Measurements from ENCODE around the gene MAPT.
"Not testable (repeated sequence)": the region's sequence is repeated elsewhere in the genome, so short reads cannot be mapped to it uniquely, and the experiment has no call there.

The MAPT gene

DNA sequence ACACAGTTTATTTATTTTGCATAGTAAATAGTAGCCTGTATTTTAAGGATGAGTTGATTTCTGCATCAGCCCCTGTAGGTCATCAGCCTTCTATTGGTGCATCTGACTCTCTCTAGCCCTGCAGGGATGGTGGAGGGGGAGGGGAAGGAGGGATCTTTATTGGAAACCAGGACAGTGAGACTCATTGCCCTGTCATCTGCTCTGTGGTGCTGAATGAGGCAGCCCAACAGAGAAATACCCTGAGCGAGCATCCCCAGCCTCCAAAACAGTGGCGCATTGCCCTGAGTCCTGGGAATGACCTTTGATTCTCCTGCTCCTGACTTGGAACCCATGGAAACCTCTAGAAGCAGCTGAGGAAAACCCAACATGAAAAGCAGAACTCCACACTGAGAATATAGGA lies 59.2 kb downstream of the MAPT start:
- Histone ChIP-seq H3K36me3 (no peaks in the 10 kb centered on the region), H3K9me3 (no peaks in the 10 kb centered on the region), H3K27ac (no peak overlapping the region), H3K4me1 (peaks cover 0 to 10% (median 6%) of the 10 kb centered on the region in 4 donors), H3K4me3 (no peak overlapping the region), H3K27me3 (peaks cover 0 to 33% of the 10 kb centered on the region in 2 donors)
- intact Hi-C loops (cut with DNase I; ENCODE audit: low total_unique reads): no loop called here
- no peak for DNase-seq
- TF ChIP-seq CTCF (IDR thresholded peaks at IDR 0.05): no peak

- H3K4me3 ChIP-seq: no peak overlapping the region
- TF ChIP-seq CTCF (IDR thresholded peaks at IDR 0.05): no peak
- no peak for DNase-seq
- no peaks in the 10 kb centered on the region for H3K36me3 ChIP-seq
- peaks cover 0 to 30% of the 10 kb centered on the region in 2 donors for H3K27me3 ChIP-seq
- H3K4me1 ChIP-seq: no peaks in the 10 kb centered on the region
- no peak overlapping the region for H3K27ac ChIP-seq
- no peaks in the 10 kb centered on the region for H3K9me3 ChIP-seq
- intact Hi-C loops (cut with DNase I; ENCODE audit: low total_unique reads): no loop called here
Measured at GRCh38 chr17:45954914-45955313, 60.6 kb downstream of the MAPT start.

DNA sequence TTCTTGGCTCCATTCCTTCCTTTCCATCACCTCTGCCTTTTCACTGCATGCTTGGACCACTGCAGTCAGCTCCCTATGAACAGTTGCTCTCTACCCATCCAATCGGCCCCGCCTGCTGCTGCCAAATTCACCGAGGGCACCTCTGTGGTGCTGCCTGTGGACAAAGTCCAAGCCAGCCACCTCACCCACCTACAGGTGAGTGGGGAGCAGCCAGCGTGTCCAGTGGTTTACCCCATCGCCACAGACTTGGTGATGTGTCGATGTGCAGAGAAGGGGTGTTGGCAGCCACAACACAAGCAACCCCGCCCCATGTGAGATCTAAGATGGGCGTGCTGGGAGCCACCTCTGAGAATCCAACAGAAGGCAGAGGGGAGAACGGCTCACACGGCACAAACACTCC lies 61.0 kb downstream of the MAPT start:
- Histone ChIP-seq H3K27me3 (peaks cover 0 to 26% of the 10 kb centered on the region in 2 donors), H3K4me1 (no peaks in the 10 kb centered on the region), H3K36me3 (no peaks in the 10 kb centered on the region), H3K9me3 (no peaks in the 10 kb centered on the region), H3K27ac (no peak overlapping the region), H3K4me3 (no peak overlapping the region)
- intact Hi-C loops (cut with DNase I; ENCODE audit: low total_unique reads): no loop called here
- TF ChIP-seq CTCF (IDR thresholded peaks at IDR 0.05): no peak
- no peak for DNase-seq

- H3K9me3 ChIP-seq: no peaks in the 10 kb centered on the region
- no peak for TF ChIP-seq CTCF (IDR thresholded peaks at IDR 0.05)
- H3K4me3 ChIP-seq: no peak overlapping the region
- H3K27me3 ChIP-seq: peaks cover 0 to 26% of the 10 kb centered on the region in 2 donors
- no peak overlapping the region for H3K27ac ChIP-seq
- no peak for DNase-seq
- H3K36me3 ChIP-seq: no peaks in the 10 kb centered on the region
- H3K4me1 ChIP-seq: no peaks in the 10 kb centered on the region
- intact Hi-C loops (cut with DNase I; ENCODE audit: low total_unique reads): no loop called here
Measured at GRCh38 chr17:45956090-45956489, 61.7 kb downstream of the MAPT start.

- H3K27ac ChIP-seq; intact Hi-C loops (cut with DNase I; ENCODE audit: low total_unique reads); H3K9me3 ChIP-seq; H3K4me3 ChIP-seq; H3K36me3 ChIP-seq; DNase-seq; H3K4me1 ChIP-seq: not testable (repeated sequence)
- H3K27me3 ChIP-seq: peaks cover 0 to 21% of the 10 kb centered on the region in 2 donors
Measured at GRCh38 chr17:45956746-45957145, 62.4 kb downstream of the MAPT start.

DNA sequence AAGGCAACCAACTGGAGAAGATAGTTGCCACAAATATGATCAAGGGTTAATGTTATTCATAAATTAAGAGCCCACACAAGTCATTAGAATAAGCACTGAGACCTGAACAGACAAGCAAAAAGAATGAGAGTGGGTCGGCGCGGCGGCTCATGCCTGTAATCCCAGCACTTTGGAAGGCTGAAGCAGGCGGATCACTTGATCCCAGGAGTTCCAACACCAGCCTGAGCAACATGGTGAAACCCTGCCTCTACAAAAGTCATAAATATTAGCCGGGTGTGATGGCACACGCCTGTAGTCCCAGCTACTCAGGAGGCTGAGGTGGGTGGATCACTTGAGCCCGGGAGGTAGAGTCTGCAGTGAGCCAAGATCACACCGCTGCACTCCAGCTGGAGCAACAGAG lies 64.0 kb downstream of the MAPT start:
- H3K4me3 ChIP-seq: no peak overlapping the region
- no peaks in the 10 kb centered on the region for H3K36me3 ChIP-seq
- H3K27ac ChIP-seq: no peak overlapping the region
- H3K4me1 ChIP-seq: no peaks in the 10 kb centered on the region
- no peak for DNase-seq
- no peaks in the 10 kb centered on the region for H3K9me3 ChIP-seq
- intact Hi-C loops (cut with DNase I; ENCODE audit: low total_unique reads): no loop called here
- TF ChIP-seq CTCF (IDR thresholded peaks at IDR 0.05): no peak
- H3K27me3 ChIP-seq: peaks cover 0 to 7% of the 10 kb centered on the region in 2 donors
